Measurements from ENCODE around the gene TLE3.

- TF ChIP-seq SNAI2 (CRISPR knock-in tag; IDR thresholded peaks at IDR 0.05) (no peak), ZFP3 (CRISPR knock-in tag; IDR thresholded peaks at IDR 0.05) (no peak), ARNTL (CRISPR knock-in tag; IDR thresholded peaks at IDR 0.05; ENCODE audit: borderline replicate concordance, low read depth) (no peak), CSRNP3 (CRISPR knock-in tag; IDR thresholded peaks at IDR 0.05) (no peak), POU6F1 (CRISPR knock-in tag; IDR thresholded peaks at IDR 0.05; ENCODE audit: borderline replicate concordance, low read depth) (no peak), TOX (CRISPR knock-in tag; IDR thresholded peaks at IDR 0.05; ENCODE audit: borderline replicate concordance) (no peak)
Measured at GRCh38 chr15:70042553-70043214, 55.0 kb downstream of the TLE3 start.

All from SK-N-SH treated with all-trans-retinoic acid at 6 μM for 48 hours (cell line).